CD4-positive, alpha-beta T cell treated with Interleukin-15 for 1 hour (primary cell): ENCODE data around the gene TAF11L2.
"Not testable (repeated sequence)": the region's sequence is repeated elsewhere in the genome, so short reads cannot be mapped to it uniquely, and the experiment has no call there.

Experiments used
- DNase-seq: peaks from one replicate; pipeline ENCODE4 v3.0.0-alpha.2; 2020

Gene TAF11L2

GRCh38 chr5:17497931-17498330, at the start of gene TAF11L2:
TAF11L2 (plus strand) TSS chr5:17498231.
- not testable (repeated sequence) for DNase-seq

- DNase-seq, result no peak
Observed at GRCh38 chr5:17448877-17449276, 49.2 kb upstream of the TAF11L2 start.

GRCh38 chr5:17452936-17453335, 45.1 kb upstream of the TAF11L2 start:
- DNase-seq, result no peak

- DNase-seq, result no peak
Observed at GRCh38 chr5:17455942-17456341, 42.1 kb upstream of the TAF11L2 start.

- DNase-seq, result no peak
Observed at GRCh38 chr5:17461793-17462192, 36.2 kb upstream of the TAF11L2 start.

GRCh38 chr5:17463653-17464052, 34.4 kb upstream of the TAF11L2 start:
- no peak for DNase-seq

GRCh38 chr5:17470064-17470463, 28.0 kb upstream of the TAF11L2 start:
- DNase-seq, result no peak

- not testable (repeated sequence) for DNase-seq
Observed at GRCh38 chr5:17475064-17475463, 23.0 kb upstream of the TAF11L2 start.

- no peak for DNase-seq
Observed at GRCh38 chr5:17477043-17477442, 21.0 kb upstream of the TAF11L2 start.

- DNase-seq, result no peak
Observed at GRCh38 chr5:17477573-17478265, 20.3 kb upstream of the TAF11L2 start.

GRCh38 chr5:17481378-17481777, 16.7 kb upstream of the TAF11L2 start:
- no peak for DNase-seq

- no peak for DNase-seq
Observed at GRCh38 chr5:17482790-17483189, 15.2 kb upstream of the TAF11L2 start.

GRCh38 chr5:17486464-17487173, 11.4 kb upstream of the TAF11L2 start:
- not testable (repeated sequence) for DNase-seq

GRCh38 chr5:17487174-17487512, 10.9 kb upstream of the TAF11L2 start:
- DNase-seq, result no peak

GRCh38 chr5:17491257-17491656, 6.8 kb upstream of the TAF11L2 start:
- DNase-seq, result not testable (repeated sequence)

- no peak for DNase-seq
Observed at GRCh38 chr5:17492770-17493169, 5.3 kb upstream of the TAF11L2 start.

- no peak for DNase-seq
Observed at GRCh38 chr5:17497446-17497845, 585 bp upstream of the TAF11L2 start.

GRCh38 chr5:17511775-17512325, 13.8 kb downstream of the TAF11L2 start:
- DNase-seq, result no peak

- DNase-seq, result not testable (repeated sequence)
Observed at GRCh38 chr5:17517526-17517925, 19.5 kb downstream of the TAF11L2 start.

- DNase-seq, result not testable (repeated sequence)
Observed at GRCh38 chr5:17518067-17518466, 20.0 kb downstream of the TAF11L2 start, which contains the start of gene TAF11L3. TAF11L3 (plus strand) TSS chr5:17518367.

- not testable (repeated sequence) for DNase-seq
Observed at GRCh38 chr5:17519508-17519907, 21.5 kb downstream of the TAF11L2 start.

GRCh38 chr5:17521501-17521900, 23.5 kb downstream of the TAF11L2 start, which contains the start of gene TAF11L4:
TAF11L4 (plus strand) TSS chr5:17521801.
- not testable (repeated sequence) for DNase-seq

- DNase-seq, result not testable (repeated sequence)
Observed at GRCh38 chr5:17524935-17525334, 26.9 kb downstream of the TAF11L2 start, which contains the start of gene TAF11L5. TAF11L5 (plus strand) TSS chr5:17525235.

GRCh38 chr5:17526504-17526903, 28.5 kb downstream of the TAF11L2 start:
- peak; percentile 29 for DNase-seq
